Loucy (cell line): ENCODE results near the gene MAN1B1.

Source experiments
- EZH2phosphoT487 ChIP-seq: fragments of 200-600 bp; IDR thresholded peaks from 2 replicates; pipeline ENCODE4 v1.6.1; 2018; ENCODE audit warnings: antibody characterized with exemption, mild to moderate bottlenecking, moderate library complexity, borderline replicate concordance
- TF ChIP-seq, protein P1 (sequence below): fragments of 200-600 bp; sonication (generic); conservative IDR thresholded peaks from 2 replicates; pipeline ENCODE4 v1.5.1; 2014; ENCODE audit warnings: mild to moderate bottlenecking, antibody characterized with exemption, low read length

DNA sequence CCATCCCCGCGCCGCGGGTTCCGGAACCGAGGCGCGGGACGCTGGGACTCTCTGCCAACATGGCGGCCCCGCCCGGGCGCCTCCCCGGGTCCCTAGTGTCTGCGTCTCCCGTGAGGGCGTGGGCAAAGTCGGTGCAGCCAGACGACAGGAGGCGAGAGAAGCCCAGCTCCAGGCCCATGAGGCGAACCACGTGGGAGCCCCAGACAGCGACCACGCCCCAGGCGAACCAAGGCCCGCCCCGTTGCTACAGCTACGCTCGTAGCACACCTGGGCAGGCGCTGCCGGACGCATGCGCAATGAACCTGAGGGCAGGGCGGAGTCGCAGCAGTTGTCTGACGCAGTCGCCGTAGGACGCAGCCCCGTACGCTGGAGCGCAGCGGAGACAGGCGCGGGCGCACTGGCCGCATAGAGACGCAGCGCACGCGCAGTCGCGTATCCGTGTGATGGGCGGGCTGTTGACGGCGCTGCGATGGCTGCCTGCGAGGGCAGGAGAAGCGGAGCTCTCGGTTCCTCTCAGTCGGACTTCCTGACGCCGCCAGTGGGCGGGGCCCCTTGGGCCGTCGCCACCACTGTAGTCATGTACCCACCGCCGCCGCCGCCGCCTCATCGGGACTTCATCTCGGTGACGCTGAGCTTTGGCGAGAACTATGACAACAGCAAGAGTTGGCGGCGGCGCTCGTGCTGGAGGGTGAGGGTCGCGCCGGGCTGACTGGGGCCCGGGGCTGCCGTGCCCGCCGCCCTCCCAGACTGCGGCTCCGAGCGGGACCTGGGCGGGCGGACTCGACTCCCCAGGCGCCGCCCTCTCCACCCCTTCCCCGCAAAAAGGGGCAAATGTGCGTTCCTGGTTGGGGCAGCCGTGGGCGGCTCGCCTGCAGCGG, at the start of gene MAN1B1:
- TF ChIP-seq, protein P1, sequence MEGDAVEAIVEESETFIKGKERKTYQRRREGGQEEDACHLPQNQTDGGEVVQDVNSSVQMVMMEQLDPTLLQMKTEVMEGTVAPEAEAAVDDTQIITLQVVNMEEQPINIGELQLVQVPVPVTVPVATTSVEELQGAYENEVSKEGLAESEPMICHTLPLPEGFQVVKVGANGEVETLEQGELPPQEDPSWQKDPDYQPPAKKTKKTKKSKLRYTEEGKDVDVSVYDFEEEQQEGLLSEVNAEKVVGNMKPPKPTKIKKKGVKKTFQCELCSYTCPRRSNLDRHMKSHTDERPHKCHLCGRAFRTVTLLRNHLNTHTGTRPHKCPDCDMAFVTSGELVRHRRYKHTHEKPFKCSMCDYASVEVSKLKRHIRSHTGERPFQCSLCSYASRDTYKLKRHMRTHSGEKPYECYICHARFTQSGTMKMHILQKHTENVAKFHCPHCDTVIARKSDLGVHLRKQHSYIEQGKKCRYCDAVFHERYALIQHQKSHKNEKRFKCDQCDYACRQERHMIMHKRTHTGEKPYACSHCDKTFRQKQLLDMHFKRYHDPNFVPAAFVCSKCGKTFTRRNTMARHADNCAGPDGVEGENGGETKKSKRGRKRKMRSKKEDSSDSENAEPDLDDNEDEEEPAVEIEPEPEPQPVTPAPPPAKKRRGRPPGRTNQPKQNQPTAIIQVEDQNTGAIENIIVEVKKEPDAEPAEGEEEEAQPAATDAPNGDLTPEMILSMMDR, result no peak
- no peak for TF ChIP-seq EZH2phosphoT487
